ENCODE measurements around the gene MRGPRF. TPM values are rescaled to one million over a fixed set of nuclear protein-coding genes. Genes with fewer than 3 reads are reported as not detected.

The MRGPRF gene
- total and polyA plus RNA-seq, 3 donors from 2014 or later = 10.0 to 21.1 (median 12.2) TPM

- intact Hi-C loops (cut with DNase I; ENCODE audit: low total_unique reads) = no loop called here
Observed at GRCh38 chr11:68987211-68987610, 25.8 kb downstream of the MRGPRF start.

DNA sequence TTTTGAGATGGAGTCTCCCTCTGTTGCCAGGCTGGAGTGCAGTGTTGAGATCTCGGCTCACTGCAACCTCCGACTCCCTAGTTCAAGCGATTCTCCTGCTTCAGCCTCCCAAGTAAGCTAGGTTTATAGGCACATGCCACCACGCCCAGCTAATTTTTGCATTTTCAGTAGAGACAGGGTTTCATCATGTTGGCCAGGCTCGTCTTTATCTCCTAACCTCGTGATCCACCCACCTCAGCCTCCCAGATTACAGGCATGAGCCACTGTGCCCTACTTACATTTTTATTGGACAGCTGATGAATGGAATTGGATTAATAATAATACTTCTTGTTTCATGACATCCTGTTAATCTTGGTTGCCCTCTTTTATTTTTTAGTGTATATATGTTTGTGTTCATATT lies 29.2 kb downstream of the MRGPRF start:
- Histone ChIP-seq H3K36me3 (ENCODE audit: low read depth, missing control alignments) (no peaks in the 10 kb centered on the region), H3K4me1 (no peaks in the 10 kb centered on the region), H3K4me3 (no peak overlapping the region), H3K9me3 (no peaks in the 10 kb centered on the region), H3K27me3 (no peaks in the 10 kb centered on the region), H3K27ac (no peak overlapping the region)
- no peak for DNase-seq
- 78 to 87% methylated on average over 6 of the region's 6 CpGs for WGBS, 2 donors
- intact Hi-C loops (cut with DNase I; ENCODE audit: low total_unique reads) = no loop called here
- TF ChIP-seq POLR2A (IDR thresholded peaks at IDR 0.05) = no peak
- TF ChIP-seq, protein P1, sequence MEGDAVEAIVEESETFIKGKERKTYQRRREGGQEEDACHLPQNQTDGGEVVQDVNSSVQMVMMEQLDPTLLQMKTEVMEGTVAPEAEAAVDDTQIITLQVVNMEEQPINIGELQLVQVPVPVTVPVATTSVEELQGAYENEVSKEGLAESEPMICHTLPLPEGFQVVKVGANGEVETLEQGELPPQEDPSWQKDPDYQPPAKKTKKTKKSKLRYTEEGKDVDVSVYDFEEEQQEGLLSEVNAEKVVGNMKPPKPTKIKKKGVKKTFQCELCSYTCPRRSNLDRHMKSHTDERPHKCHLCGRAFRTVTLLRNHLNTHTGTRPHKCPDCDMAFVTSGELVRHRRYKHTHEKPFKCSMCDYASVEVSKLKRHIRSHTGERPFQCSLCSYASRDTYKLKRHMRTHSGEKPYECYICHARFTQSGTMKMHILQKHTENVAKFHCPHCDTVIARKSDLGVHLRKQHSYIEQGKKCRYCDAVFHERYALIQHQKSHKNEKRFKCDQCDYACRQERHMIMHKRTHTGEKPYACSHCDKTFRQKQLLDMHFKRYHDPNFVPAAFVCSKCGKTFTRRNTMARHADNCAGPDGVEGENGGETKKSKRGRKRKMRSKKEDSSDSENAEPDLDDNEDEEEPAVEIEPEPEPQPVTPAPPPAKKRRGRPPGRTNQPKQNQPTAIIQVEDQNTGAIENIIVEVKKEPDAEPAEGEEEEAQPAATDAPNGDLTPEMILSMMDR (IDR thresholded peaks at IDR 0.05) = no peak

More at GRCh38 chr11:68987211-68987610, 25.8 kb downstream of the MRGPRF start:
- TF ChIP-seq, protein P1 (IDR thresholded peaks at IDR 0.05) = no peak
- TF ChIP-seq POLR2A (IDR thresholded peaks at IDR 0.05) = no peak
- Histone ChIP-seq H3K4me3 (no peak overlapping the region), H3K27ac (no peak overlapping the region), H3K9me3 (no peaks in the 10 kb centered on the region), H3K27me3 (no peaks in the 10 kb centered on the region), H3K36me3 (ENCODE audit: low read depth, missing control alignments) (no peaks in the 10 kb centered on the region), H3K4me1 (no peaks in the 10 kb centered on the region)
- DNase-seq = no peak

GRCh38 chr11:68982134-68982533 lies 30.9 kb downstream of the MRGPRF start:
- intact Hi-C loops (cut with DNase I; ENCODE audit: low total_unique reads) = no loop called here
- no peak overlapping the region for H3K4me3 ChIP-seq
- H3K27ac ChIP-seq = no peak overlapping the region
- H3K4me1 ChIP-seq = peaks cover 10% of the 10 kb centered on the region
- no peak for DNase-seq
- H3K36me3 ChIP-seq (ENCODE audit: low read depth, missing control alignments) = no peaks in the 10 kb centered on the region
- no peaks in the 10 kb centered on the region for H3K27me3 ChIP-seq
- H3K9me3 ChIP-seq = no peaks in the 10 kb centered on the region
- TF ChIP-seq POLR2A (IDR thresholded peaks at IDR 0.05) = no peak
- TF ChIP-seq, protein P1 (IDR thresholded peaks at IDR 0.05) = no peak
- WGBS, 2 donors = 90 to 95% methylated on average over 2 of the region's 2 CpGs

DNA sequence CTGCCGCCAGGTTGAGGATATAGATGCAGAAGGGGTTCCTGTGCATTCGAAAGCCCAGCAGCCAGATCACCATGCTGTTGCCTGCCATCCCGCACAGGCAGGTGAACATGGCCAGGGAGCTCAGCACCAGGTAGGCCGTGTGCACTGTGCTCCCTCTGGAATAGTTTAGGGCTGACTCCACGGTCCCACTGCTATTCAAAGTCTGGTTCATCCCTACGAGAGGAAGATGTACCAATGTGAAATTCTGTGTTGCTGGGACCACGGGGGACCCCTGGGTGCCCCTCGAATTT lies 32.3 kb downstream of the MRGPRF start, which contains the start of gene MRGPRD:
Gene MRGPRD (minus strand): TSS at position 211 of the 290 bp plus-strand sequence. CDS start 0 bp downstream, at position 211.
- Histone ChIP-seq H3K36me3 (ENCODE audit: low read depth, missing control alignments) (no peaks in the 10 kb centered on the region), H3K4me1 (peaks cover 18% of the 10 kb centered on the region), H3K27ac (no peak within 1 kb of the TSS), H3K9me3 (no peaks in the 10 kb centered on the region), H3K27me3 (no peaks in the 10 kb centered on the region), H3K4me3 (no peak within 1 kb of the TSS)
- 91 to 98% methylated on average over 7 to 8 of the region's 8 CpGs for WGBS, 2 donors
- intact Hi-C loops (cut with DNase I; ENCODE audit: low total_unique reads) = no loop called here
- DNase-seq = no peak
- TF ChIP-seq, protein P1 (IDR thresholded peaks at IDR 0.05) = no peak
- TF ChIP-seq POLR2A (IDR thresholded peaks at IDR 0.05) = no peak

GRCh38 chr11:68979931-68980775 lies 32.9 kb downstream of the MRGPRF start:
- intact Hi-C loops (cut with DNase I; ENCODE audit: low total_unique reads) = no loop called here
- Histone ChIP-seq H3K27ac (no peak overlapping the region), H3K9me3 (no peaks in the 10 kb centered on the region), H3K4me3 (no peak overlapping the region), H3K4me1 (peaks cover 18% of the 10 kb centered on the region), H3K36me3 (ENCODE audit: low read depth, missing control alignments) (no peaks in the 10 kb centered on the region), H3K27me3 (no peaks in the 10 kb centered on the region)
- DNase-seq = no peak
- TF ChIP-seq, protein P1 (IDR thresholded peaks at IDR 0.05) = no peak
- no peak for TF ChIP-seq POLR2A (IDR thresholded peaks at IDR 0.05)
- WGBS, 2 donors = 88 to 91% methylated on average over 16 to 33 of the region's 33 CpGs
